Ascending aorta (tissue), 2 donors: ENCODE data around the gene RBM4. TPM values are rescaled to one million over a fixed set of nuclear protein-coding genes. Genes with fewer than 3 reads are reported as not detected.
A peak's percentile ranks its signal among the peaks of the same experiment; 100 is the strongest.

Experiments
- DNase-seq, 2 donors: peaks; one replicate each; pipeline ENCODE4 v3.0.0-alpha.2; 2019; ENCODE audit warnings: low spot score in 2 of 2
- H3K27ac ChIP-seq, 2 donors: fragments of 200-600 bp; sonication (generic); one replicate each; pipeline ENCODE4 v1.5.1; 2016 to 2017; ENCODE audit warnings: mild to moderate bottlenecking in 1 of 2
- H3K27me3 ChIP-seq: fragments of 200-600 bp; sonication (generic); one replicate; pipeline ENCODE4 v1.5.1; 2017
- H3K36me3 ChIP-seq, 2 donors: fragments of 200-600 bp; sonication (generic); one replicate each; pipeline ENCODE4 v1.5.1; 2016
- H3K4me1 ChIP-seq, 2 donors: fragments of 200-600 bp; sonication (generic); one replicate each; pipeline ENCODE4 v1.5.1; 2016 to 2017; ENCODE audit warnings: mild to moderate bottlenecking in 1 of 2
- H3K4me3 ChIP-seq, 2 donors: fragments of 200-600 bp; sonication (generic); one replicate each; pipeline ENCODE4 v1.5.1; 2016 to 2017; ENCODE audit warnings: mild to moderate bottlenecking in 1 of 2
- H3K9me3 ChIP-seq, 2 donors: fragments of 200-600 bp; sonication (generic); one replicate each; pipeline ENCODE4 v1.5.1; 2016
- intact Hi-C: fragments of 100-400 bp; cut with DNase I; formaldehyde crosslinking; loops from one replicate; pipeline ENCODE4 v1.15.1; 2023
- total RNA-seq: library from RNA; depleted of rRNA; stranded (reverse); fragments of >200 nt; gene quantifications from one replicate; pipeline ENCODE4 v1.1.0, GENCODE V29; 2016
- TF ChIP-seq, protein P1 (sequence below), 3 experiments: fragments of 200-600 bp in 2 of 3; fragments of 450-650 bp in 1 of 3; sonication (generic) in 2 of 3; IDR thresholded peaks; one replicate each; pipeline ENCODE4 v1.5.1; 2016 to 2019; ENCODE audit warnings: antibody characterized with exemption in 3 of 3, mild to moderate bottlenecking in 1 of 3, moderate library complexity in 1 of 3

Gene RBM4
- total RNA-seq, 1 donor from 2014 or later: 79.5 TPM

- H3K9me3 ChIP-seq: no peaks in the 10 kb centered on the region
- intact Hi-C loops: no loop called here
- DNase-seq: no peak
- TF ChIP-seq, protein P1, sequence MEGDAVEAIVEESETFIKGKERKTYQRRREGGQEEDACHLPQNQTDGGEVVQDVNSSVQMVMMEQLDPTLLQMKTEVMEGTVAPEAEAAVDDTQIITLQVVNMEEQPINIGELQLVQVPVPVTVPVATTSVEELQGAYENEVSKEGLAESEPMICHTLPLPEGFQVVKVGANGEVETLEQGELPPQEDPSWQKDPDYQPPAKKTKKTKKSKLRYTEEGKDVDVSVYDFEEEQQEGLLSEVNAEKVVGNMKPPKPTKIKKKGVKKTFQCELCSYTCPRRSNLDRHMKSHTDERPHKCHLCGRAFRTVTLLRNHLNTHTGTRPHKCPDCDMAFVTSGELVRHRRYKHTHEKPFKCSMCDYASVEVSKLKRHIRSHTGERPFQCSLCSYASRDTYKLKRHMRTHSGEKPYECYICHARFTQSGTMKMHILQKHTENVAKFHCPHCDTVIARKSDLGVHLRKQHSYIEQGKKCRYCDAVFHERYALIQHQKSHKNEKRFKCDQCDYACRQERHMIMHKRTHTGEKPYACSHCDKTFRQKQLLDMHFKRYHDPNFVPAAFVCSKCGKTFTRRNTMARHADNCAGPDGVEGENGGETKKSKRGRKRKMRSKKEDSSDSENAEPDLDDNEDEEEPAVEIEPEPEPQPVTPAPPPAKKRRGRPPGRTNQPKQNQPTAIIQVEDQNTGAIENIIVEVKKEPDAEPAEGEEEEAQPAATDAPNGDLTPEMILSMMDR (IDR thresholded peaks at IDR 0.05): no peak
- no peaks in the 10 kb centered on the region for H3K27me3 ChIP-seq
- no peak overlapping the region for H3K27ac ChIP-seq
- no peak overlapping the region for H3K4me3 ChIP-seq
- H3K4me1 ChIP-seq: no peaks in the 10 kb centered on the region
- H3K36me3 ChIP-seq: peaks cover 38 to 61% of the 10 kb centered on the region in 2 donors
These were observed 14.6 kb downstream of the RBM4 start for GRCh38 chr11:66653123-66653522.

- H3K36me3 ChIP-seq: peaks cover 27 to 52% of the 10 kb centered on the region in 2 donors
- no peak for DNase-seq
- TF ChIP-seq, protein P1 (IDR thresholded peaks at IDR 0.05): no peak
- no peaks in the 10 kb centered on the region for H3K9me3 ChIP-seq
- no peak overlapping the region for H3K4me3 ChIP-seq
- H3K4me1 ChIP-seq: no peaks in the 10 kb centered on the region
- no peaks in the 10 kb centered on the region for H3K27me3 ChIP-seq
- H3K27ac ChIP-seq: no peak overlapping the region
- intact Hi-C loops: no loop called here
These were observed 21.3 kb downstream of the RBM4 start for GRCh38 chr11:66659763-66660162.

- Histone ChIP-seq H3K9me3 (no peaks in the 10 kb centered on the region), H3K4me3 (no peak overlapping the region), H3K4me1 (no peaks in the 10 kb centered on the region), H3K27me3 (no peaks in the 10 kb centered on the region), H3K36me3 (peaks cover 42 to 62% of the 10 kb centered on the region in 2 donors), H3K27ac (no peak overlapping the region)
- TF ChIP-seq, protein P1 (IDR thresholded peaks at IDR 0.05): no peak
- intact Hi-C loops: no loop called here
- peak in 1 of 2 donors; percentile 8 for DNase-seq
These were observed 25.3 kb downstream of the RBM4 start for GRCh38 chr11:66663741-66664296.

- no peak overlapping the region for H3K4me3 ChIP-seq
- TF ChIP-seq, protein P1 (IDR thresholded peaks at IDR 0.05): no peak
- intact Hi-C loops: no loop called here
- H3K9me3 ChIP-seq: no peaks in the 10 kb centered on the region
- H3K4me1 ChIP-seq: no peaks in the 10 kb centered on the region
- H3K36me3 ChIP-seq: peaks cover 38 to 59% of the 10 kb centered on the region in 2 donors
- no peak overlapping the region for H3K27ac ChIP-seq
- H3K27me3 ChIP-seq: no peaks in the 10 kb centered on the region
- DNase-seq: peak in 1 of 2 donors; percentile 45
These were observed 26.9 kb downstream of the RBM4 start for GRCh38 chr11:66665369-66665768.

DNA sequence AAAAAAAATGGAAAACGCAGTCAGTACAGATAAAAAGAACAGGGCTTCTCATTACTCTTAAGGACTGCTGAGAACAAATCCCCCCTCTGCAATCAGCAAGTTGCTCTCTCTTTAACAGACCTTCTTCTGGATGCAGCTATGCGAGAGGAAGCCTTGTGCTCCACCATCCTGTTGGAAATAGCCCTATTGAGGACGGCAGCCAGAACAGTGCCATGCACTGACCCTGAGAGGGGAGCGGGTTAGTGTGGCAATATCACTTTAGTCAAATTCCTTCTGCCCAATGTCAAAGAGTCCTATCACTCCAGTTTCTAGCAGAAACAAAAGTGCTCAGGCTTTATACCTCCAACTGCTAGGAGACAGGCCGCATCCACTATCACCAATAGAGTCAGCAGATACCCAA lies 32.3 kb downstream of the RBM4 start:
- H3K4me3 ChIP-seq: no peak overlapping the region
- no peak for DNase-seq
- TF ChIP-seq, protein P1 (IDR thresholded peaks at IDR 0.05): no peak
- peaks cover 22 to 24% of the 10 kb centered on the region in 2 donors for H3K36me3 ChIP-seq
- no peaks in the 10 kb centered on the region for H3K27me3 ChIP-seq
- H3K4me1 ChIP-seq: peaks cover 0 to 12% of the 10 kb centered on the region in 2 donors
- H3K9me3 ChIP-seq: no peaks in the 10 kb centered on the region
- H3K27ac ChIP-seq: no peak overlapping the region
- intact Hi-C loops: no loop called here
